ENCODE measurements around the gene PTPN4.
A peak's percentile ranks its signal among the peaks of the same experiment; 100 is the strongest.

The PTPN4 gene

GRCh38 chr2:119734047-119734446 is 25.7 kb upstream of the PTPN4 start:
- no peak for DNase-seq (ENCODE audit: low spot score)

- DNase-seq (ENCODE audit: low spot score) = peak; percentile 25
Observed at GRCh38 chr2:119735565-119735964, 24.2 kb upstream of the PTPN4 start.

GRCh38 chr2:119736021-119736420 is 23.7 kb upstream of the PTPN4 start:
- no peak for DNase-seq (ENCODE audit: low spot score)

GRCh38 chr2:119739580-119740255 is 20.0 kb upstream of the PTPN4 start:
- no peak for DNase-seq (ENCODE audit: low spot score)

GRCh38 chr2:119741001-119741400 is 18.7 kb upstream of the PTPN4 start:
- DNase-seq (ENCODE audit: low spot score) = no peak

GRCh38 chr2:119741868-119742267 is 17.9 kb upstream of the PTPN4 start:
- DNase-seq (ENCODE audit: low spot score) = no peak

GRCh38 chr2:119744335-119744939 is 15.3 kb upstream of the PTPN4 start:
- DNase-seq (ENCODE audit: low spot score) = no peak

GRCh38 chr2:119745566-119745965 is 14.2 kb upstream of the PTPN4 start:
- no peak for DNase-seq (ENCODE audit: low spot score)

- DNase-seq (ENCODE audit: low spot score) = no peak
Observed at GRCh38 chr2:119746836-119747686, 12.7 kb upstream of the PTPN4 start.

GRCh38 chr2:119748135-119748534 is 11.6 kb upstream of the PTPN4 start:
- no peak for DNase-seq (ENCODE audit: low spot score)

GRCh38 chr2:119749477-119750012 is 10.2 kb upstream of the PTPN4 start:
- no peak for DNase-seq (ENCODE audit: low spot score)

- no peak for DNase-seq (ENCODE audit: low spot score)
Observed at GRCh38 chr2:119751706-119752105, 8.0 kb upstream of the PTPN4 start.

- DNase-seq (ENCODE audit: low spot score) = no peak
Observed at GRCh38 chr2:119753041-119753929, 6.4 kb upstream of the PTPN4 start.

GRCh38 chr2:119753930-119754321 is 5.8 kb upstream of the PTPN4 start:
- DNase-seq (ENCODE audit: low spot score) = no peak

- DNase-seq (ENCODE audit: low spot score) = no peak
Observed at GRCh38 chr2:119755906-119756305, 3.8 kb upstream of the PTPN4 start.

- DNase-seq (ENCODE audit: low spot score) = no peak
Observed at GRCh38 chr2:119756837-119757236, 2.9 kb upstream of the PTPN4 start.

- no peak for DNase-seq (ENCODE audit: low spot score)
Observed at GRCh38 chr2:119758881-119759450, 756 bp upstream of the PTPN4 start.

GRCh38 chr2:119760237-119760955 is 674 bp downstream of the PTPN4 start:
- DNase-seq (ENCODE audit: low spot score) = no peak

GRCh38 chr2:119760956-119761275 is 1.2 kb downstream of the PTPN4 start:
- no peak for DNase-seq (ENCODE audit: low spot score)

- no peak for DNase-seq (ENCODE audit: low spot score)
Observed at GRCh38 chr2:119764832-119765231, 5.1 kb downstream of the PTPN4 start.

GRCh38 chr2:119765433-119766002 is 5.8 kb downstream of the PTPN4 start:
- DNase-seq (ENCODE audit: low spot score) = no peak
